SU-DHL-6 (cell line): ENCODE data around the gene LRRC47.

ENCODE experiments used
- CTCF ChIP-seq: fragments of 200-600 bp; sonication (generic); IDR thresholded peaks from one replicate; pipeline ENCODE4 v1.5.1; 2017; ENCODE audit warnings: antibody characterized with exemption, mild to moderate bottlenecking, low read length, moderate library complexity; ENCODE audit not compliant: insufficient read depth, poor library complexity, severe bottlenecking
- EZH2phosphoT487 ChIP-seq: fragments of 200-600 bp; sonication (generic), shearing (Covaris generic); conservative IDR thresholded peaks from 2 replicates; pipeline ENCODE4 v1.6.1; 2018; ENCODE audit warnings: mild to moderate bottlenecking, antibody characterized with exemption, low read length, moderate library complexity, mixed read lengths

DNA sequence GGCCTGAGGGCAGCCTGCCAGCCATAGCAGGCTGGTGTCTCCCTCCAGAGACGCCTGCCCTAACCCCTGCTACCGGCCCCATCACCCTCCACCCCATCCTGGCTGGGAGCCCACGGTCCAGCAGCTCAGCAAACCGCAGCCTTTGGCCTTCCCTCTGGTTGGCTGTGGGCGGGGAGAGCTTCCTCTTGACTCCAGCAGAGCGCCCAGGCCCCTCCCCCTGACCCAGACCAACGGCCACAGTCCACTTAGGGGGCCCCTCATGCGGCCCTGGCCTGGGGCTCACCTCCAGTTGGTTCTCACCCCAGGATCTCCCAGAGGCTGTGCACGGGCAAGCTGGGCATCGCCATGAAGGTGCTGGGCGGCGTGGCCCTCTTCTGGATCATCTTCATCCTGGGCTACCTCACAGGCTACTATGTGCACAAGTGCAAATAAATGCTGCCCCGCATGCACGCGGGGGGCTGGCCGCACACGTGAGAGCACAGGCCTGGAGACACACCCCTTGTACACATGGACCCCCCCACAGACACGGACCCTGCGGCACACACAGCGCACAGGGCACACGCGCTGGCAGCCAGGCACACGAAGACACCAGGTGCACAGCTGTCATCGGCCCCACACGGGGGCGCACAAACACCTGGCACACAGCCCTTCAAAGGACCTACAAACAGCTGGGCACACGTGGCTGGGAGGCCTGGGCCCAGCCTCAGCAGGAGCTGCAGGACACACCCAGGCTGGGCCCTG is 20.6 kb downstream of the LRRC47 start:
- peak; percentile 18 for TF ChIP-seq CTCF
- no peak for TF ChIP-seq EZH2phosphoT487
